COLO829 (cell line): Measurements from ENCODE around the gene STUM.

Experiments used
- DNase-seq: peaks from one replicate; pipeline ENCODE4 v3.0.0; 2012; ENCODE audit warnings: low spot score

STUM gene

GRCh38 chr1:226655251-226656163 lies 106.9 kb downstream of the STUM start:
- no peak for DNase-seq

- no peak for DNase-seq
These were observed 107.6 kb downstream of the STUM start for GRCh38 chr1:226656201-226656600.

GRCh38 chr1:226656601-226657277 lies 108.2 kb downstream of the STUM start:
- peak; percentile 50 for DNase-seq

- peak; percentile 52 for DNase-seq
These were observed 109.5 kb downstream of the STUM start for GRCh38 chr1:226657895-226658545.

- no peak for DNase-seq
These were observed 110.1 kb downstream of the STUM start for GRCh38 chr1:226658546-226659125.
